Measurements from ENCODE around the gene ANKRA2.

Gene ANKRA2

DNA sequence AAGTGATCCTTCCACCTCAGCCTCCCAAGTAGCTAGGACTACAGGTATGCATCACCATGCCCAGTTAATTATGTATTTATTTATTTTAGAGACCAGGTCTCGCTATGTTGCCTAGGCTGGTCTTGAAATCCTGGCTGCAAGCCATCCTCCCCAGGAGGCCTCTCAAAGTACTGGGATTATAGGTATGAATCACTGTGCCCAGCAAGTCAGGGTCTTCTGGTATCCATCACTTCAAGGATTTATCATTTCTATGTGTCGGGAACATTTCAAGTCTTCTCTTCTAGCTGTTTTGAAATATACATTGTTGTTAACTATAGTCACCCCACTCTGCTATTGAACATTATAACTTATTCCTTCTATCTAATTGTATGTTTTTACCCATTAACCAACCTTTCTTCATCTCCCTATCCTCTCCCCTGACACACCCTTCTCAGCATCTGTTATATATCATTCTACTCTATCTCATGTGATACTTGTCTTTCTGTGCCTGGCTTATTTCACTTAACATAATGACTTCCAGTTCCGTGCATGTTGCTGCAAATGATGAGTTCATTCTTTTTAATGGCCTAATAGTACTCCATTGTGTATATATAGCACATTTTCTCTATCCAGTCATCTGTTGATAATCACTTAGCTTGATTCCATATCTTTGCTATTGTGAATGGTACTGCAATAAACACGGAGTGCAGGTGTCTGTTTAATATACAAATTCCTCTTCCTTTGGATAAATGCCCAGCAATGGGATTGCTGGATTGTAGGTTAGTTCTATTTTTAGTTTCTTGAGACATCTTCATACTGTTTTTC, 26.5 kb upstream of the ANKRA2 start:
- no peak for DNase-seq (ENCODE audit: extremely low spot score)
- TF ChIP-seq ARNT (IDR thresholded peaks at IDR 0.05) (no peak), CTBP1 (IDR thresholded peaks at IDR 0.05; ENCODE audit: borderline replicate concordance) (no peak), ZNF384 (IDR thresholded peaks at IDR 0.05) (no peak), L3MBTL2 (conservative IDR thresholded peaks at IDR 0.05) (no peak), SUZ12 (IDR thresholded peaks at IDR 0.05) (no peak), HDGF (IDR thresholded peaks at IDR 0.05; ENCODE audit: borderline replicate concordance) (no peak), LEF1 (IDR thresholded peaks at IDR 0.05; ENCODE audit: borderline replicate concordance) (no peak)
- TF ChIP-seq, protein P1, sequence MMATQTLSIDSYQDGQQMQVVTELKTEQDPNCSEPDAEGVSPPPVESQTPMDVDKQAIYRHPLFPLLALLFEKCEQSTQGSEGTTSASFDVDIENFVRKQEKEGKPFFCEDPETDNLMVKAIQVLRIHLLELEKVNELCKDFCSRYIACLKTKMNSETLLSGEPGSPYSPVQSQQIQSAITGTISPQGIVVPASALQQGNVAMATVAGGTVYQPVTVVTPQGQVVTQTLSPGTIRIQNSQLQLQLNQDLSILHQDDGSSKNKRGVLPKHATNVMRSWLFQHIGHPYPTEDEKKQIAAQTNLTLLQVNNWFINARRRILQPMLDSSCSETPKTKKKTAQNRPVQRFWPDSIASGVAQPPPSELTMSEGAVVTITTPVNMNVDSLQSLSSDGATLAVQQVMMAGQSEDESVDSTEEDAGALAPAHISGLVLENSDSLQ (IDR thresholded peaks at IDR 0.05), result no peak
- POLR2A ChIA-PET, result interaction anchor here (0.8 to 1.2 kb wide), 2 partner anchors 27 to 195 kb away, joined by 3 to 5 read pairs; partner anchors contain the start of gene ANKRA2
- CTCF ChIA-PET, result interaction anchor here (0.6 to 3.1 kb wide), 5 partner anchors 46 to 201 kb away, joined by 3 to 28 read pairs (median 6); no protein-coding TSS in a partner anchor

GRCh38 chr5:73591102-73591695, 25.8 kb upstream of the ANKRA2 start:
- POLR2A ChIA-PET, result interaction anchor here (0.8 to 1.2 kb wide), 3 partner anchors 26 to 205 kb away, joined by 3 to 5 read pairs (median 4); partner anchors contain the start of gene ANKRA2
- TF ChIP-seq CTBP1 (IDR thresholded peaks at IDR 0.05; ENCODE audit: borderline replicate concordance) (no peak), SP1 (IDR thresholded peaks at IDR 0.05) (no peak), BHLHE40 (IDR thresholded peaks at IDR 0.05; ENCODE audit: borderline replicate concordance) (no peak), ARNT (IDR thresholded peaks at IDR 0.05) (no peak), L3MBTL2 (conservative IDR thresholded peaks at IDR 0.05) (no peak), FOXA1 (IDR thresholded peaks at IDR 0.05) (no peak), ELF4 (IDR thresholded peaks at IDR 0.05) (no peak), ZNF384 (IDR thresholded peaks at IDR 0.05) (no peak), NFRKB (IDR thresholded peaks at IDR 0.05) (no peak), SUZ12 (IDR thresholded peaks at IDR 0.05) (no peak), TARDBP (IDR thresholded peaks at IDR 0.05) (no peak), FOXM1 (IDR thresholded peaks at IDR 0.05; ENCODE audit: borderline replicate concordance) (no peak), HDGF (IDR thresholded peaks at IDR 0.05; ENCODE audit: borderline replicate concordance) (no peak), FOXK2 (IDR thresholded peaks at IDR 0.05) (no peak), LEF1 (IDR thresholded peaks at IDR 0.05; ENCODE audit: borderline replicate concordance) (no peak)
- TF ChIP-seq, protein P1 (IDR thresholded peaks at IDR 0.05), result no peak
- CTCF ChIA-PET, result interaction anchor here (0.6 to 3.1 kb wide), 12 partner anchors 40 to 1761 kb away, joined by 3 to 28 read pairs (median 4); no protein-coding TSS in a partner anchor
- peak; percentile 62 for DNase-seq (ENCODE audit: extremely low spot score)

- no peak for TF ChIP-seq ZNF384 (IDR thresholded peaks at IDR 0.05)
- no peak for TF ChIP-seq FOXM1 (IDR thresholded peaks at IDR 0.05; ENCODE audit: borderline replicate concordance)
- no peak for TF ChIP-seq TARDBP (IDR thresholded peaks at IDR 0.05)
- no peak for TF ChIP-seq CTBP1 (IDR thresholded peaks at IDR 0.05; ENCODE audit: borderline replicate concordance)
- TF ChIP-seq L3MBTL2 (conservative IDR thresholded peaks at IDR 0.05), result no peak
- no peak for DNase-seq (ENCODE audit: extremely low spot score)
- ChIA-PET CTCF (interaction anchor here (0.9 kb wide), 1 partner anchor 36 kb away, joined by 3 read pairs; no protein-coding TSS in a partner anchor), POLR2A (no interaction called here)
Measured at GRCh38 chr5:73587923-73588322, 22.5 kb upstream of the ANKRA2 start.

GRCh38 chr5:73582285-73583145, 17.1 kb upstream of the ANKRA2 start:
- CTCF ChIA-PET, result no interaction called here
- no peak for DNase-seq (ENCODE audit: extremely low spot score)
- POLR2A ChIA-PET, result no interaction called here
- no peak for TF ChIP-seq FOXM1 (IDR thresholded peaks at IDR 0.05; ENCODE audit: borderline replicate concordance)
- TF ChIP-seq CTBP1 (IDR thresholded peaks at IDR 0.05; ENCODE audit: borderline replicate concordance), result no peak
- no peak for TF ChIP-seq L3MBTL2 (conservative IDR thresholded peaks at IDR 0.05)
- no peak for TF ChIP-seq SUZ12 (IDR thresholded peaks at IDR 0.05)
- TF ChIP-seq, protein P1 (IDR thresholded peaks at IDR 0.05), result no peak
- no peak for TF ChIP-seq TARDBP (IDR thresholded peaks at IDR 0.05)
- no peak for TF ChIP-seq LEF1 (IDR thresholded peaks at IDR 0.05; ENCODE audit: borderline replicate concordance)

- POLR2A ChIA-PET, result no interaction called here
- DNase-seq (ENCODE audit: extremely low spot score), result no peak
- CTCF ChIA-PET, result no interaction called here
- no peak for TF ChIP-seq FOXA1 (IDR thresholded peaks at IDR 0.05)
- TF ChIP-seq SP1 (IDR thresholded peaks at IDR 0.05), result no peak
- no peak for TF ChIP-seq HDGF (IDR thresholded peaks at IDR 0.05; ENCODE audit: borderline replicate concordance)
- no peak for TF ChIP-seq ELF4 (IDR thresholded peaks at IDR 0.05)
- no peak for TF ChIP-seq L3MBTL2 (conservative IDR thresholded peaks at IDR 0.05)
- TF ChIP-seq BHLHE40 (IDR thresholded peaks at IDR 0.05; ENCODE audit: borderline replicate concordance), result no peak
Measured at GRCh38 chr5:73565969-73566547, 619 bp upstream of the ANKRA2 start.

All from HEK293T (cell line).